Activated T-helper 1 cell treated with Interleukin-2 at 50 U/mL for 16 hours (primary cell): ENCODE data around the gene GPS1.

Experiments used
- DNase-seq: peaks from one replicate; pipeline ENCODE4 v3.0.0-alpha.2; 2020; ENCODE audit warnings: low read depth

The GPS1 gene

GRCh38 chr17:82090549-82091263, 39.0 kb downstream of the GPS1 start:
- DNase-seq = no peak

- DNase-seq = no peak
These were observed 39.8 kb downstream of the GPS1 start for GRCh38 chr17:82091264-82092066.

GRCh38 chr17:82092094-82092586, 40.4 kb downstream of the GPS1 start:
- DNase-seq = no peak

- no peak for DNase-seq
These were observed 40.9 kb downstream of the GPS1 start for GRCh38 chr17:82092628-82092994.

GRCh38 chr17:82092995-82093751, 41.5 kb downstream of the GPS1 start:
- DNase-seq = no peak

GRCh38 chr17:82094931-82095776, 43.5 kb downstream of the GPS1 start:
- no peak for DNase-seq

- DNase-seq = no peak
These were observed 44.3 kb downstream of the GPS1 start for GRCh38 chr17:82095777-82096708.

GRCh38 chr17:82096709-82097183, 45.0 kb downstream of the GPS1 start:
- DNase-seq = no peak

GRCh38 chr17:82097184-82097918, 45.7 kb downstream of the GPS1 start:
- DNase-seq = no peak

GRCh38 chr17:82097919-82098168, 46.1 kb downstream of the GPS1 start:
- DNase-seq = no peak

- DNase-seq = peak; percentile 90
These were observed 46.7 kb downstream of the GPS1 start, which contains the start of gene FASN for GRCh38 chr17:82098169-82098938. FASN (minus strand) TSS chr17:82098236; CDS start chr17:82096445, 1,791 bp downstream.

- DNase-seq = no peak
These were observed 47.5 kb downstream of the GPS1 start for GRCh38 chr17:82098939-82099763.

GRCh38 chr17:82100502-82101298, 49.0 kb downstream of the GPS1 start:
- DNase-seq = no peak

GRCh38 chr17:82101301-82101715, 49.6 kb downstream of the GPS1 start:
- DNase-seq = no peak

- no peak for DNase-seq
These were observed 50.3 kb downstream of the GPS1 start for GRCh38 chr17:82101767-82102679.
